T-helper 22 cell (primary cell): Measurements from ENCODE around the gene DNAJC8.
A peak's percentile ranks its signal among the peaks of the same experiment; 100 is the strongest.

Experiments used
- DNase-seq: peaks from one replicate; pipeline ENCODE4 v3.0.0-alpha.2; 2020; ENCODE audit warnings: low read depth

Gene DNAJC8

DNA sequence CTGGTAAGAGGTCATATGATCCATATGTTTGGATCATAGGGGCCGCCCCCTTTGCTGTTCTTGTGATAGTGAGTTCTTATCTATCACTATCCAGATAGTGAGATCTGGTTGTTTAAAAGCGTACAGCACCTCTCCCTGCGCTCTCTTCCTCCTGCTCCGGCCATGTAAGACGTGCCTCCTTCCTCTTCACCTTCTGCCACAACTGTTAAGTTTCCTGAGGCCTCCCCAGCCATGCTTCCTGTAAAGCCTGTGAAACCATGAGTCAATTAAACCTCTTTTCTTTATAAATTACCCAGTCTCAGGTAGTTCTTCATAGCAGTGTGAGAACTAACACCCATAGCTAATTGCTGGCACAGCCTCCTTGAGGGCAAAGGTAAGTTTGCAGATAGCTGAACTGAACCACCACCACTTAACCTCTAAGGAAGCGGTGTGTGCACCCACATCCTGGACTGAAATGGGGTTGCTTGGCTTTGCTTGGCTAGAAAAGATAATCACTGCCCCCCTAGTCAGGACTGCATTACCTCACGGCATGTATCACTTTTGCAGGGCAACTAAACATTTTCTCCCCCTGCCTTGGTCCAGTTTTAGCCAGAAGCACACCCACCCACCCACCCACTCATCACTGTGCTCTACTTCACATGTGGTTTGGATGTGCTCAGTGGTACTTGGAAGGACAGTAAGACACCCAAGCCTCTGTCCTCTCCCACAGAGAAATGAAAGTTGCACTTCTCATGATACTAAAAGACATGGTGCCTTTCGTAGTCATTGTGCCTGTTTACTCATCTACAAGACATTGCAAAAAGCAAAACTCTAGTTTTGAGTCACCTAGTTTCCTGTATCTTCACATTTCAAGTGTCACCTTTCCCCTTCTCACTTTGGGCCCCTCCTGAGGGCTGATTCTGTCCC is 33.2 kb downstream of the DNAJC8 start:
- peak; percentile 50 for DNase-seq

- no peak for DNase-seq
Observed at GRCh38 chr1:28197682-28198415, 35.0 kb downstream of the DNAJC8 start.

- no peak for DNase-seq
Observed at GRCh38 chr1:28196330-28196729, 36.5 kb downstream of the DNAJC8 start.

DNA sequence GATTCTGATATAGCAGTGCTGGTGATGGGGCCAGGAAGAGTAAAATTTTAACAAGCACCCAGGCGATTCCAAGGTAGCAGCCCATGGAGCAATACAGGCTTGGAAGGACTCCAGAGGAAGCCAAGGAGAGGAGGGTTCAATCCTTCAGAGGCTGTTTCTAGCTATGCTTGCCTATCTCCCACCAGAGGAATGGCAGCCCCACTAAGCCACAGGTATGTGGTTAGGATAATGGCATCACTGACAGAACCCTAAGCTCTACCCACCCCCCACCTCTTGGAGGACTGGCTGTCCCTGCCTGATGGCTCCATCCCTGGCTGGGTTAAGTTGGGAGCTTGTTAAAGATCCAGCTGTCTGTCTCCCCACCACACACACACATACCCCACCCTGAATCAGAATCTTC is 37.0 kb downstream of the DNAJC8 start:
- no peak for DNase-seq

- DNase-seq, result no peak
Observed at GRCh38 chr1:28194326-28195035, 38.3 kb downstream of the DNAJC8 start.

DNA sequence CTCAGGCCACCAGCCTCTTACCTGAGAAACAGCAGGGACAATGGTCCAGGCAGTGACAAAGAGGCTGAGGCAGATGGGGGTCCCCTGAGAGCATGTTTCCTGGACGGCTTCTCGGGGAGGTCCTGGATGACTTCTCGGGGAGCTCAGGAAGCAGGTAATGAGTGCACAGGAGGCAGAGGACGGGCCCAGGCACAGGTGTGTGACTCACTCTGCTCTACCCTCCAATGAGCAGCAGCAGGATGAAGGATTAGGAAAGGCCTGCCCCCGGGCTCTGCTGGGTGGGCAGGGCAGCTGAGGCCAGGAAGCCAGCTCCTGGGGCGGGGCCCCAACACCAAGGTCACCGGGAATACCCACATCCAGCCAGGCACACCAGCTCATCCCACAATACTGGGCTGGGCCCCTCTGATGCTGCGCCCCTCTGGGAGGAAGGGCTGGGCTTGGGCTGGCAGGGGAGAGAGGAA is 39.1 kb downstream of the DNAJC8 start:
- no peak for DNase-seq

DNA sequence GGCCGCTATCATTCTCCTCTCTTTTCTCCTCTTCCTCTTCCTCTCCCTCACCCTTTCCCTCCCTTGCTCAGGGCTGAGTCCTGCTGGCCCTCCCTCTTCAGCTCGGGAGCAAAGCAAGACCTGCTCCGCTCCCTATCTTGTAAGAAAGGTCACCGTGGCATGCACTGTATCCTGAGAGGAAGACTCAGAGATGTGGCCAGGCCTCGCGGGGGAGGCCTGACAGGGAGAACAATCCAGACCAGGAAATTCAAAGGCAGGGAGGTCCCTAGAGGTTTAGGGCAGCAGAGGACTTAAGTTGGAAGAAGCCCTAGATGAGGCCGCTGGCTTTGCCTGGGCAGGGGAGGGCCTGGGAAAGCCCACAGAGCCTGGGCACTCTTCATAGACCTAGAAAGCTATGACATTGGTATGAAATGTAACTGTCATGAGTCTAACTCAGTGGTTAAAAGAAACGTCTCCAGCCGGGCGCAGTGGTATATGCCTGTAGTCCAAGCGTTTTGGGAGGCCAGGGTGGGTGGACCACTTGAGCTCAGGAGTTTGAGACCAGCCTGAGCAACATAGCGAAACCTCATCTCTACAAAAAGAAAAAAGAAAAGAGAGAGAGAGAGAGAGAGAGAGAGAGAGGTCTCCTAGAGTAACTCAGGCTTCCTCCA is 41.7 kb downstream of the DNAJC8 start:
- DNase-seq, result no peak

- DNase-seq, result no peak
Observed at GRCh38 chr1:28190337-28190979, 42.4 kb downstream of the DNAJC8 start.

GRCh38 chr1:28185071-28185470 is 47.8 kb downstream of the DNAJC8 start:
- no peak for DNase-seq

- no peak for DNase-seq
Observed at GRCh38 chr1:28180306-28181305, 52.2 kb downstream of the DNAJC8 start.

GRCh38 chr1:28178690-28179485 is 53.9 kb downstream of the DNAJC8 start:
- DNase-seq, result no peak

DNA sequence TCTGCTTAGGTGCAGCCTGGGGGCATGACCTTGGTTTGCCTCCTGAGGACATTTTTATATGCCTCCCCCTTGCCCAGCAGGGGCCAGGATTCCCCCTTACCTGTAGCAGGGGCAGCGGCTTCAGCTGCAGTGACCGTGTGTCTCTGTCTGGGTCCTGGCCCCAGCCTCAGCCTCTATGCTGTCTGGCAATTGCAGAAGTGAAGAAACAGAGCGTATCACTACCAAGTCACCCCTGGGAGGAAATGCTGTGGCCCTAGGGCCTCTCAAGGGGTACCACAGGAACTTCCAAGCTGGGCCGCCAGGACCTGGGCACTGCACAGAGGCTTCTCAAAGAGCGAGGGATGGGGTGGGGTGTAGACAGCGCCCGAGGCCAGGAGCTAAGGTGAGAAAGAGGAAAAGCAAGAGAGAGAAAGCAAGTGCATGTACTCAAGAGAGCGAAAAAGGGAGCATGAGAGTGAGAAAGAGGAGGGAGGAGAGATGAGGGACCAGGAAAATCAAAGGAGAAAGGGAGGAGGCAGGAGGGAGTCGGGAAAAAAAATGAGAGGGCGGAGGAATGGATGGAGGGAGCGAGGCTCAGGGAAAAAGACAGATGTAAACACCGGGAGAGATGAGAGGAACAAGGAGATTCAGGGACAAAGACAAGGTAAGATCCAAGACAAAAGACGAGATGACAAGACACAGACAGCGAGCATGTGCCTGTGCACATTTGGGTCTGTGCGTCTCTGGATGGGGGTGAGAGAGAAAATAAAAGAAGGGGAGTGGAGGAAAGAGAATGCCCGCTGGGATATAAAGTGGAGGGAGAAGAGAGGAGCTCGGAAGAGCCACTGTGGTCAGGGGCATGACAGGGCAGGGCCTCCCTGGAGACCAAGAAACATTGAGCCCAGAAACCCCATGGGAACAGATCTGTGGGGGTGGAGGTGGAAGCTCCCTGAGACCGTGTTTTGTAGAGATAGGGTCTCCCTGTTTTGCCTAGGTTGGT is 56.0 kb downstream of the DNAJC8 start, which contains the start of gene PTAFR:
PTAFR (minus strand) TSS at position 199 of the 979 bp plus-strand sequence. CDS start 25,669 bp downstream, outside the sequence.
- DNase-seq, result no peak

- no peak for DNase-seq
Observed at GRCh38 chr1:28175955-28176485, 56.8 kb downstream of the DNAJC8 start.

DNA sequence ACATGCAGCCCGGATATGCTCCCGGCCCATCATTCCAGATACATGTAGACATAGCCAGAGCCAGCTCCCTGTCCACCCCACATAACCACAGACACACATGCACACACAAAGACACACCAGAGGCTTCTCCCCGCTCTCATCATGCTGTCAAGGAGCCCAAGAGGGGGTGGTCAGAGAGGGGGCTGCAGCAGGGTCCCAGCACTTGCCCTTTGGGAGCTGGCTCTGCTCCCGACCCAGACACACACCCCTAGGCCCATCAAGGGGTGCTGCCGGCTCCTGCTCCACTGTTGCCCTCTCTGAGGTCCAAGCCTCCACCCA is 58.9 kb downstream of the DNAJC8 start:
- DNase-seq, result no peak

DNA sequence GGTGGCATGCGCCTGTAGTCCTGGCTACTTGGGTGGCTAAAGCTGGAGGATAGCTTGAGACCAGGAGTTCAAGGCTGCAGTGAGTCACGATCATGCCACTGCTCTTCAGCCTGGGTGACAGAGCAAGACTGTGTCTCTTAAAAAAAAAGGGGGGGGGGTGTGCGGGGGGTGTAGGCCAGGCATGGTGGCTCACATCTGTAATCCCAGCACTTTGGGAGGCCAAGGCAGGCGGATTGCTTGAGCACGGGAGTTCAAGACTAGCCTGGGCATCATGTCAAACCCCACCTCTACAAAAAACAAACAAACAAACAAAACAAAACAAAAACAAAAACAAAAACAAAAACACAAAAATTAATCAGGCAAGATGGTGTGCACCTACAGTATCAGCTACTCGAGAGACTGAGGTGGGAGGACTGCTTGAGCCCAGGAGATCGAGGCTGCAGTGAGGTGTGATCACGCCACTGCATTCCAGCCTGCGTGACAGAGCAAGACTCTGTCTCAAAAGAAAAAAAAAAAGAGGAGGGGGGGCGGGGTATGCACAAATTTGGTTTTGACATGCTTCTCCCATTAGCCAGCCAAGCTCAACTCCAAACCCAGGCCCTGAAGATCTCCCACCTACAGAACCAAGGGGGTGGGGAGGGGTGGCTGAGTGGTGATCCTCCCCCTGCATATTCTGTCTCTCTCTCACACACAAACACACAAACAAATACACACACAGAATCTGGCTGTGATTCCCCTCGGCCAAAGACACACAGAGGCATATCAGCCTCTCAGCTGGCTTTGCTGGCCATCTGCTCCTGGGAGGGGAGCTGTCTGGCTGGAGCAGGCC is 59.5 kb downstream of the DNAJC8 start:
- DNase-seq, result no peak

- DNase-seq, result no peak
Observed at GRCh38 chr1:28172713-28173150, 60.1 kb downstream of the DNAJC8 start.

- no peak for DNase-seq
Observed at GRCh38 chr1:28171246-28171645, 61.6 kb downstream of the DNAJC8 start.
